ENCODE data around the gene FSD2. TPM values are rescaled to one million over a fixed set of nuclear protein-coding genes. Genes with fewer than 3 reads are reported as not detected.

Gene FSD2
- total RNA-seq, 1 donor from 2014 or later = not detected

GRCh38 chr15:82820128-82820527 is 14.3 kb upstream of the FSD2 start:
- Histone ChIP-seq H3K4me1 (no peaks in the 10 kb centered on the region), H3K36me3 (peaks cover 3 to 79% of the 10 kb centered on the region in 2 donors), H3K27me3 (no peaks in the 10 kb centered on the region), H3K9me3 (no peaks in the 10 kb centered on the region), H3K27ac (no peak overlapping the region), H3K4me3 (no peak overlapping the region)
- DNase-seq (ENCODE audit: extremely low spot score in 2 of 2) = no peak
- TF ChIP-seq, protein P1, sequence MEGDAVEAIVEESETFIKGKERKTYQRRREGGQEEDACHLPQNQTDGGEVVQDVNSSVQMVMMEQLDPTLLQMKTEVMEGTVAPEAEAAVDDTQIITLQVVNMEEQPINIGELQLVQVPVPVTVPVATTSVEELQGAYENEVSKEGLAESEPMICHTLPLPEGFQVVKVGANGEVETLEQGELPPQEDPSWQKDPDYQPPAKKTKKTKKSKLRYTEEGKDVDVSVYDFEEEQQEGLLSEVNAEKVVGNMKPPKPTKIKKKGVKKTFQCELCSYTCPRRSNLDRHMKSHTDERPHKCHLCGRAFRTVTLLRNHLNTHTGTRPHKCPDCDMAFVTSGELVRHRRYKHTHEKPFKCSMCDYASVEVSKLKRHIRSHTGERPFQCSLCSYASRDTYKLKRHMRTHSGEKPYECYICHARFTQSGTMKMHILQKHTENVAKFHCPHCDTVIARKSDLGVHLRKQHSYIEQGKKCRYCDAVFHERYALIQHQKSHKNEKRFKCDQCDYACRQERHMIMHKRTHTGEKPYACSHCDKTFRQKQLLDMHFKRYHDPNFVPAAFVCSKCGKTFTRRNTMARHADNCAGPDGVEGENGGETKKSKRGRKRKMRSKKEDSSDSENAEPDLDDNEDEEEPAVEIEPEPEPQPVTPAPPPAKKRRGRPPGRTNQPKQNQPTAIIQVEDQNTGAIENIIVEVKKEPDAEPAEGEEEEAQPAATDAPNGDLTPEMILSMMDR (IDR thresholded peaks at IDR 0.05) = no peak
- no peak for TF ChIP-seq POLR2A (IDR thresholded peaks at IDR 0.05)
- TF ChIP-seq POLR2AphosphoS5 (IDR thresholded peaks at IDR 0.05; ENCODE audit: insufficient read depth in 1 of 2, low read depth in 1 of 2) = no peak
- intact Hi-C loops (cut with DNase I) = no loop called here

- H3K36me3 ChIP-seq = peaks cover under 1 to 36% of the 10 kb centered on the region in 2 donors
- no peak for DNase-seq (ENCODE audit: extremely low spot score in 2 of 2)
- no peak overlapping the region for H3K4me3 ChIP-seq
- H3K27ac ChIP-seq = no peak overlapping the region
- H3K9me3 ChIP-seq = no peaks in the 10 kb centered on the region
- intact Hi-C loops (cut with DNase I) = no loop called here
- no peaks in the 10 kb centered on the region for H3K27me3 ChIP-seq
- TF ChIP-seq POLR2A (IDR thresholded peaks at IDR 0.05) (no peak), POLR2AphosphoS5 (IDR thresholded peaks at IDR 0.05; ENCODE audit: insufficient read depth in 1 of 2, low read depth in 1 of 2) (no peak)
- TF ChIP-seq, protein P1 (IDR thresholded peaks at IDR 0.05) = no peak
- peaks cover 24% of the 10 kb centered on the region for H3K4me1 ChIP-seq
These were observed 7.1 kb upstream of the FSD2 start for GRCh38 chr15:82812994-82813393.

- TF ChIP-seq, protein P1 (IDR thresholded peaks at IDR 0.05) = no peak
- TF ChIP-seq POLR2A (IDR thresholded peaks at IDR 0.05) = no peak
- TF ChIP-seq POLR2AphosphoS5 (IDR thresholded peaks at IDR 0.05; ENCODE audit: insufficient read depth in 1 of 2, low read depth in 1 of 2) = no peak
- Histone ChIP-seq H3K4me1 (peaks cover 24% of the 10 kb centered on the region), H3K4me3 (peak overlapping the region; percentile 74 to 87), H3K27me3 (no peaks in the 10 kb centered on the region), H3K27ac (peak overlapping the region; percentile 98), H3K9me3 (no peaks in the 10 kb centered on the region), H3K36me3 (peaks cover 0 to 21% of the 10 kb centered on the region in 2 donors)
- DNase-seq (ENCODE audit: extremely low spot score in 2 of 2) = no peak
- intact Hi-C loops (cut with DNase I) = no loop called here
These were observed 5.1 kb upstream of the FSD2 start for GRCh38 chr15:82810890-82811426.

DNA sequence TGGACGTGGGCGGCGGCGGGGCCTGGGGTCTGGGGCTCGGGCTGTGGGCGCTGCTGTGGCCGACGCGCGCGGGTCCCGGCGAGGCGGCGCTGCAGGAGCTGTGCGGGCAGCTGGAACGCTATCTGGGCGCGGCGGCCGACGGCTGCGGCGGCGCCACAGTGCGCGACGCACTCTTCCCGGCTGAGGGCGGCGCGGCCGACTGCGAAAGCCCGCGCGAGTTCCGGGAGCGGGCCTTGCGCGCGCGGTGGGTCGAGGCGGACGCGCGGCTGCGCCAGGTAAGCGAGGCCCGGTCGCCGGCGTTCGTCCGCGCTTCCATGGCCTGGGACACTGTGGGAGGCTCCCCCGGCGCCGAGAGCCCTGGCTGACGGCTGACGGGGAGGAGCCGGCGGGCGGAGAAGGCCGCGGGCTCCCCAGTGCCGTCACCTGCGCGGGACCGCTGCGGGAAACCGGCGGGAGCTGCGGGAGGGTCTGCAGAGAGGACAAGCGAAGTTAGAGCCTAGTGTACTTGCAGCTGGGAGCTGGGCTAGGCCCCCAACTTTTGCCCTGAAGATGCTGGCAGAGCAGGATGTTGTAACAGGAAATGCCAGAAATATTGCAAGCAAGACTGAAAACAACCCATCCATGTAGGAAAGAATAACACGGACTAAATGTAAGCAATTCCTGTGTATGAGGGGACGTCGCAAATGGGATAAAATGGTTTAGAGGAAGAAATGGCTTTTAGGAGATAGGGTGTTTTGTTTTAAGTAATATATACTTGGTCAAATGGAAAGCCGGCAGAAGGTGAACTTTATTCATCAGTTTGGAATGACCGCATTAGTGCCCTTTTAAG is 4.4 kb upstream of the FSD2 start:
- Histone ChIP-seq H3K4me1 (peaks cover 24% of the 10 kb centered on the region), H3K4me3 (peak overlapping the region; percentile 74 to 87), H3K36me3 (peaks cover 0 to 16% of the 10 kb centered on the region in 2 donors), H3K27ac (peak overlapping the region; percentile 98), H3K27me3 (no peaks in the 10 kb centered on the region), H3K9me3 (no peaks in the 10 kb centered on the region)
- TF ChIP-seq POLR2A (IDR thresholded peaks at IDR 0.05) = no peak
- TF ChIP-seq POLR2AphosphoS5 (IDR thresholded peaks at IDR 0.05; ENCODE audit: insufficient read depth in 1 of 2, low read depth in 1 of 2) = peak in 1 of 2 donors; percentile 36
- TF ChIP-seq, protein P1 (IDR thresholded peaks at IDR 0.05) = no peak
- DNase-seq (ENCODE audit: extremely low spot score in 2 of 2) = no peak
- intact Hi-C loops (cut with DNase I) = no loop called here

Data from vagina (tissue), 2 donors.